ENCODE data around the gene ZNF205. TPM values are rescaled to one million over a fixed set of nuclear protein-coding genes. Genes with fewer than 3 reads are reported as not detected.

Gene ZNF205
- polyA plus RNA-seq, 1 of the 3 experiments (the other 2 are of a cell fraction): 9.7 TPM

- TF ChIP-seq EZH2phosphoT487 (IDR thresholded peaks at IDR 0.05; ENCODE audit: borderline replicate concordance, low read depth): no peak
- TF ChIP-seq CHD2 (IDR thresholded peaks at IDR 0.05; ENCODE audit: low read length, partially characterized antibody): peak; percentile 12
- no peak for TF ChIP-seq FOXJ3 (CRISPR knock-in tag; IDR thresholded peaks at IDR 0.05)
- TF ChIP-seq RCOR1 (IDR thresholded peaks at IDR 0.05; ENCODE audit: low read length): peak; percentile 7; the same call in 1 of the 2 replicates
- no peak for TF ChIP-seq TEAD4 (IDR thresholded peaks at IDR 0.05; ENCODE audit: borderline replicate concordance, insufficient read depth)
- TF ChIP-seq MXI1 (IDR thresholded peaks at IDR 0.05; ENCODE audit: low read depth, low read length): peak; percentile 80
- no peak; the same call in 1 of the 2 replicates for TF ChIP-seq JUND (IDR thresholded peaks at IDR 0.05)
- no peak for TF ChIP-seq GATA2 (CRISPR knock-in tag; IDR thresholded peaks at IDR 0.05)
- peak; percentile 84 for TF ChIP-seq ELF1 (IDR thresholded peaks at IDR 0.05)
- no peak for TF ChIP-seq EP300 (IDR thresholded peaks at IDR 0.05; ENCODE audit: borderline replicate concordance in 1 of 2, low read depth in 1 of 2, low read length in 1 of 2)
- TF ChIP-seq MEF2A (IDR thresholded peaks at IDR 0.05; ENCODE audit: borderline replicate concordance, low read depth): no peak
- TF ChIP-seq IRF3 (IDR thresholded peaks at IDR 0.05; ENCODE audit: low read depth, low read length): no peak
- TF ChIP-seq YY1 (IDR thresholded peaks at IDR 0.05; ENCODE audit: low read depth): peak; percentile 77
Measured at GRCh38 chr16:3123986-3124886, 11.8 kb downstream of the ZNF205 start (continued).

- no peak for DNase-seq
- POLR2A ChIA-PET: interaction anchor here (0.9 kb wide), 1 partner anchor 23 kb away, joined by 4 read pairs; no protein-coding TSS in a partner anchor
- TF ChIP-seq SMC3 (IDR thresholded peaks at IDR 0.05; ENCODE audit: low read depth, low read length): no peak
- no peak for TF ChIP-seq GABPA (IDR thresholded peaks at IDR 0.05; ENCODE audit: low read depth)
- no peak for TF ChIP-seq IRF3 (IDR thresholded peaks at IDR 0.05; ENCODE audit: low read depth, low read length)
- no peak for TF ChIP-seq CTCF (IDR thresholded peaks at IDR 0.05)
- TF ChIP-seq CHD2 (IDR thresholded peaks at IDR 0.05; ENCODE audit: low read length, partially characterized antibody): no peak
- no peak for TF ChIP-seq GATA2 (CRISPR knock-in tag; IDR thresholded peaks at IDR 0.05)
- no peak for TF ChIP-seq ELF1 (IDR thresholded peaks at IDR 0.05)
- no peak for TF ChIP-seq FOXM1 (IDR thresholded peaks at IDR 0.05; ENCODE audit: low read depth)
- TF ChIP-seq MEF2A (IDR thresholded peaks at IDR 0.05; ENCODE audit: borderline replicate concordance, low read depth): no peak
- TF ChIP-seq REST (IDR thresholded peaks at IDR 0.05; ENCODE audit: low read depth, low read length): no peak
- no peak for TF ChIP-seq RFX5 (IDR thresholded peaks at IDR 0.05; ENCODE audit: low read length)
- TF ChIP-seq NFIC (IDR thresholded peaks at IDR 0.05; ENCODE audit: borderline replicate concordance): no peak
- no peak for TF ChIP-seq MAX (IDR thresholded peaks at IDR 0.05; ENCODE audit: low read depth)
Measured at GRCh38 chr16:3127745-3128144, 15.4 kb downstream of the ZNF205 start.

More at GRCh38 chr16:3127745-3128144, 15.4 kb downstream of the ZNF205 start:
- Histone ChIP-seq H3K4me3 (ENCODE audit: low read depth in 2 of 2, low read length in 1 of 2) (no peak overlapping the region), H3K36me3 (replicated peaks in 1 of 2; ENCODE audit: control insufficient read depth in 1 of 2, insufficient read depth in 2 of 2, low read length in 1 of 2) (peaks cover 18 to 51% of the 10 kb centered on the region in 2 experiments), H3K27me3 (ENCODE audit: insufficient read depth) (no peaks in the 10 kb centered on the region), H3K4me1 (ENCODE audit: control insufficient read depth in 1 of 2, insufficient read depth in 2 of 2, low read depth in 1 of 2, low read length in 1 of 2) (peaks cover 8% of the 10 kb centered on the region in 2 experiments; a peak in 1 of 4 replicates), H3K9me3 (no peaks in the 10 kb centered on the region), H2AFZ (ENCODE audit: low read depth) (no peak overlapping the region), H3F3A (replicated peaks; ENCODE audit: insufficient read depth) (peaks cover 48% of the 10 kb centered on the region), H3K9ac (no peak overlapping the region), H3K9me2 (no peaks in the 10 kb centered on the region), H3K79me2 (ENCODE audit: insufficient read depth) (peaks cover 16% of the 10 kb centered on the region), H3K4me2 (no peak overlapping the region), H4K20me1 (ENCODE audit: insufficient read depth) (peaks cover 3% of the 10 kb centered on the region; the same call in 1 of the 2 replicates), H3K27ac (ENCODE audit: low read depth in 2 of 2, low read length in 1 of 2) (no peak overlapping the region)
- 85% methylated on average over 6 of the region's 6 CpGs for WGBS (ENCODE audit: low lambda C conversion rate)
- CTCF ChIA-PET: interaction anchor here (0.8 to 6.0 kb wide), 7 partner anchors 10 to 98 kb away, joined by 3 to 64 read pairs (median 36); partner anchors contain the start of gene ZNF205

Data from SK-N-SH (cell line).